Erythroblast (primary cell): ENCODE data around the gene DACH1.

ENCODE experiments used
- GATA1 ChIP-seq: IDR thresholded peaks from 2 replicates; pipeline ENCODE4 v1.6.1; 2011; ENCODE audit warnings: low read depth, mild to moderate bottlenecking, control low read depth, low read length, moderate library complexity
- POLR2A ChIP-seq: IDR thresholded peaks from 2 replicates; pipeline ENCODE4 v1.6.1; 2011; ENCODE audit warnings: mild to moderate bottlenecking, low read length

GRCh38 chr13:71481501-71481900, 385.5 kb downstream of the DACH1 start:
- TF ChIP-seq POLR2A (no peak), GATA1 (no peak)
